Left lung (tissue), 10 donors: ENCODE results near the gene GXYLT1. TPM values are rescaled to one million over a fixed set of nuclear protein-coding genes. Genes with fewer than 3 reads are reported as not detected.

Experiments
- ATAC-seq: fragments of 200-7000 bp; cut with Tn5 transposase; one replicate; pipeline ENCODE4 v1.9.1; 2020; ENCODE audit warnings: moderate library complexity
- DNase-seq, 4 donors: peaks; one replicate each; pipeline ENCODE4 v3.0.0-alpha.2; 2013 to 2020
- H3K27ac ChIP-seq, 2 donors: fragments of 200-600 bp; sonication (generic) in 1 of 2; one replicate each; pipeline versions ENCODE4 v1.5.0 to v1.8.0; 2020 to 2021
- H3K27me3 ChIP-seq, 2 donors: fragments of 200-600 bp; sonication (generic) in 1 of 2; one replicate each; pipeline versions ENCODE4 v1.5.0 to v1.8.0; 2020 to 2021
- H3K36me3 ChIP-seq, 2 donors: fragments of 200-600 bp; sonication (generic) in 1 of 2; one replicate each; pipeline versions ENCODE4 v1.5.0 to v1.8.0; 2020 to 2021
- H3K4me1 ChIP-seq, 2 donors: fragments of 200-600 bp; one replicate each; pipeline ENCODE4 v1.8.0; 2021
- H3K4me3 ChIP-seq, 2 donors: fragments of 200-600 bp; sonication (generic) in 1 of 2; one replicate each; pipeline versions ENCODE4 v1.5.0 to v1.8.0; 2020 to 2021; ENCODE audit warnings: mild to moderate bottlenecking in 1 of 2
- H3K9me3 ChIP-seq, 2 donors: fragments of 200-600 bp; sonication (generic) in 1 of 2; one replicate each; pipeline versions ENCODE4 v1.5.0 to v1.8.0; 2020 to 2021
- CTCF ChIP-seq, 2 donors: fragments of 200-600 bp; sonication (generic) in 1 of 2; IDR thresholded peaks; one replicate each; pipeline versions ENCODE4 v1.5.0 to v1.8.0; 2021; ENCODE audit warnings: antibody characterized with exemption in 2 of 2
- intact Hi-C, 2 donors: fragments of 100-400 bp; cut with DNase I; formaldehyde crosslinking; loops; one replicate each; pipeline versions ENCODE4 v1.11.2 to v1.14.2; 2022
- polyA plus RNA-seq, 6 donors: library from polyadenylated mRNA; unstranded; fragments of 120-200 nt; gene quantifications; one replicate each; pipeline ENCODE4 v1.2.1, GENCODE V29; 2013; ENCODE audit not compliant: insufficient read length in 6 of 6
- total RNA-seq, 2 donors: library from RNA; stranded (reverse); fragmentation: NEBNext Ultra II Directional; extraction: Animal tissue kit (Norgen Biotek cat#: 25700); gene quantifications; one replicate each; pipeline ENCODE4 v1.2.1, GENCODE V29; 2021
- donor health status: DM: no; HTN: yes; CAD: no.
- donor health status: DM: no; HTN: no; CAD: no.

The GXYLT1 gene
- total and polyA plus RNA-seq, 8 donors, result 14.5 to 23.9 (median 20.8) TPM

GRCh38 chr12:42163913-42164312 lies 19.2 kb upstream of the GXYLT1 start:
- no peak overlapping the region for H3K4me3 ChIP-seq
- no peak overlapping the region for H3K27ac ChIP-seq
- ATAC-seq, result no peak
- H3K4me1 ChIP-seq, result no peaks in the 10 kb centered on the region
- no peak for TF ChIP-seq CTCF (IDR thresholded peaks at IDR 0.05)
- intact Hi-C loops, result no loop called here
- no peaks in the 10 kb centered on the region for H3K27me3 ChIP-seq
- no peaks in the 10 kb centered on the region for H3K9me3 ChIP-seq
- no peak for DNase-seq
- H3K36me3 ChIP-seq, result peaks cover 0 to 21% of the 10 kb centered on the region in 2 donors

GRCh38 chr12:42162965-42163364 lies 18.3 kb upstream of the GXYLT1 start:
- intact Hi-C loops, result no loop called here
- no peak overlapping the region for H3K27ac ChIP-seq
- peaks cover 0 to 22% of the 10 kb centered on the region in 2 donors for H3K36me3 ChIP-seq
- H3K27me3 ChIP-seq, result no peaks in the 10 kb centered on the region
- no peak overlapping the region for H3K4me3 ChIP-seq
- no peak for TF ChIP-seq CTCF (IDR thresholded peaks at IDR 0.05)
- no peak for ATAC-seq
- H3K4me1 ChIP-seq, result no peaks in the 10 kb centered on the region
- H3K9me3 ChIP-seq, result no peaks in the 10 kb centered on the region
- no peak for DNase-seq

- no peaks in the 10 kb centered on the region for H3K4me1 ChIP-seq
These were observed 17.5 kb upstream of the GXYLT1 start for GRCh38 chr12:42162193-42162592.

GRCh38 chr12:42161529-42161928 lies 16.9 kb upstream of the GXYLT1 start:
- intact Hi-C loops, result no loop called here
- no peak for TF ChIP-seq CTCF (IDR thresholded peaks at IDR 0.05)
- no peaks in the 10 kb centered on the region for H3K9me3 ChIP-seq

More at GRCh38 chr12:42162193-42162592, 17.5 kb upstream of the GXYLT1 start:
- no peaks in the 10 kb centered on the region for H3K27me3 ChIP-seq
- peaks cover 0 to 22% of the 10 kb centered on the region in 2 donors for H3K36me3 ChIP-seq
- H3K9me3 ChIP-seq, result no peaks in the 10 kb centered on the region
- H3K27ac ChIP-seq, result no peak overlapping the region
- ATAC-seq, result peak; percentile 64
- no peak for TF ChIP-seq CTCF (IDR thresholded peaks at IDR 0.05)
- no peak overlapping the region for H3K4me3 ChIP-seq
- intact Hi-C loops, result no loop called here
- no peak for DNase-seq

GRCh38 chr12:42156232-42156631 lies 11.6 kb upstream of the GXYLT1 start:
- H3K36me3 ChIP-seq, result peaks cover 0 to 20% of the 10 kb centered on the region in 2 donors
- ATAC-seq, result no peak

More at GRCh38 chr12:42161529-42161928, 16.9 kb upstream of the GXYLT1 start:
- Histone ChIP-seq H3K4me1 (no peaks in the 10 kb centered on the region), H3K4me3 (no peak overlapping the region), H3K36me3 (peaks cover 0 to 22% of the 10 kb centered on the region in 2 donors), H3K27ac (no peak overlapping the region), H3K27me3 (no peaks in the 10 kb centered on the region)
- DNase-seq (no peak), ATAC-seq (no peak)

More at GRCh38 chr12:42156232-42156631, 11.6 kb upstream of the GXYLT1 start:
- TF ChIP-seq CTCF (IDR thresholded peaks at IDR 0.05), result no peak
- H3K27ac ChIP-seq, result no peak overlapping the region
- intact Hi-C loops, result no loop called here
- H3K4me1 ChIP-seq, result no peaks in the 10 kb centered on the region
- H3K4me3 ChIP-seq, result no peak overlapping the region
- H3K27me3 ChIP-seq, result no peaks in the 10 kb centered on the region
- DNase-seq, result no peak
- H3K9me3 ChIP-seq, result no peaks in the 10 kb centered on the region
